SU-DHL-6 (cell line): Measurements from ENCODE around the gene TGFBR3L.
A peak's percentile ranks its signal among the peaks of the same experiment; 100 is the strongest.

Source experiments
- H2AFZ ChIP-seq: fragments of 200-600 bp; sonication (generic); 2 replicates; pipeline ENCODE4 v1.6.1; 2014; ENCODE audit warnings: low read depth, mild to moderate bottlenecking, moderate library complexity, mixed read lengths, antibody characterized with exemption, low read length; ENCODE audit not compliant: severe bottlenecking
- H3F3A ChIP-seq: fragments of 200-600 bp; shearing (Covaris generic); 2 replicates; pipeline ENCODE4 v1.6.0; 2016; ENCODE audit warnings: antibody characterized with exemption, mild to moderate bottlenecking; ENCODE audit not compliant: insufficient read depth
- H3K27ac ChIP-seq: fragments of 200-600 bp; sonication (generic); 2 replicates; pipeline ENCODE4 v1.5.1; 2016; ENCODE audit warnings: low read depth, mild to moderate bottlenecking, low read length, moderate library complexity, mixed read lengths
- H3K27me3 ChIP-seq: fragments of 200-600 bp; sonication (generic), shearing (Covaris generic); 2 replicates; pipeline ENCODE4 v1.6.0; 2014; ENCODE audit warnings: mild to moderate bottlenecking, low read length
- H3K36me3 ChIP-seq: fragments of 200-600 bp; sonication (generic); 2 replicates; pipeline ENCODE4 v1.6.1; 2014; ENCODE audit warnings: mild to moderate bottlenecking, low read length, mixed read lengths
- H3K4me2 ChIP-seq: fragments of 300-600, 200-600 bp; shearing (Covaris generic), sonication (generic); 2 replicates; pipeline ENCODE4 v1.6.0; 2014; ENCODE audit warnings: low read length, low read depth, mild to moderate bottlenecking; ENCODE audit not compliant: poor library complexity, severe bottlenecking
- H3K4me3 ChIP-seq: fragments of 200-600 bp; sonication (generic); 2 replicates; pipeline ENCODE4 v1.5.1; 2014; ENCODE audit warnings: antibody characterized with exemption, low read length, mild to moderate bottlenecking, mixed read lengths; ENCODE audit not compliant: insufficient read depth, poor library complexity, severe bottlenecking
- H3K79me2 ChIP-seq: fragments of 200-600 bp; sonication (generic); 2 replicates; pipeline ENCODE4 v1.6.1; 2014; ENCODE audit warnings: mild to moderate bottlenecking, low read length, moderate library complexity; ENCODE audit not compliant: insufficient read depth
- H3K9ac ChIP-seq: fragments of 200-600 bp; sonication (generic); 2 replicates; pipeline ENCODE4 v1.7.0; 2014; ENCODE audit warnings: mild to moderate bottlenecking, low read length
- H3K9me2 ChIP-seq: fragments of 200-600 bp; sonication (generic); replicated peaks from 2 replicates; pipeline ENCODE4 v1.6.1; 2014; ENCODE audit warnings: low read length; ENCODE audit not compliant: insufficient read depth
- H3K9me3 ChIP-seq: fragments of 200-600 bp; sonication (generic); 2 replicates; pipeline ENCODE4 v1.6.1; 2014; ENCODE audit warnings: low read length, mixed read lengths; ENCODE audit not compliant: insufficient read depth
- H4K20me1 ChIP-seq: fragments of 200-600 bp; sonication (generic); 2 replicates; pipeline ENCODE4 v1.6.1; 2014; ENCODE audit warnings: low read depth, mild to moderate bottlenecking, antibody characterized with exemption, low read length, moderate library complexity, mixed read lengths
- CTCF ChIP-seq: fragments of 200-600 bp; sonication (generic); IDR thresholded peaks from one replicate; pipeline ENCODE4 v1.5.1; 2017; ENCODE audit warnings: antibody characterized with exemption, mild to moderate bottlenecking, low read length, moderate library complexity; ENCODE audit not compliant: insufficient read depth, poor library complexity, severe bottlenecking
- EZH2phosphoT487 ChIP-seq: fragments of 200-600 bp; sonication (generic), shearing (Covaris generic); conservative IDR thresholded peaks from 2 replicates; pipeline ENCODE4 v1.6.1; 2018; ENCODE audit warnings: mild to moderate bottlenecking, antibody characterized with exemption, low read length, moderate library complexity, mixed read lengths

The TGFBR3L gene

GRCh38 chr19:7867092-7867844 lies 47.4 kb upstream of the TGFBR3L start:
- H2AFZ ChIP-seq: no peak overlapping the region
- H3K9me2 ChIP-seq: no peaks in the 10 kb centered on the region
- H3K79me2 ChIP-seq: no peaks in the 10 kb centered on the region
- no peak overlapping the region for H3K4me3 ChIP-seq
- H3K27me3 ChIP-seq: no peaks in the 10 kb centered on the region
- peaks cover 11% of the 10 kb centered on the region for H3F3A ChIP-seq
- no peaks in the 10 kb centered on the region for H3K36me3 ChIP-seq
- no peaks in the 10 kb centered on the region for H4K20me1 ChIP-seq
- H3K4me2 ChIP-seq: no peak overlapping the region
- H3K27ac ChIP-seq: no peak overlapping the region
- no peaks in the 10 kb centered on the region for H3K9me3 ChIP-seq
- no peak overlapping the region for H3K9ac ChIP-seq
- no peak for TF ChIP-seq EZH2phosphoT487
- no peak for TF ChIP-seq CTCF

- no peak overlapping the region for H3K9ac ChIP-seq
- no peak overlapping the region for H3K4me3 ChIP-seq
Measured at GRCh38 chr19:7868326-7868670, 46.3 kb upstream of the TGFBR3L start.

GRCh38 chr19:7868671-7869452 lies 45.8 kb upstream of the TGFBR3L start:
- Histone ChIP-seq H3K9me2 (no peaks in the 10 kb centered on the region), H3K36me3 (no peaks in the 10 kb centered on the region), H3K9me3 (no peaks in the 10 kb centered on the region), H3F3A (peaks cover 11% of the 10 kb centered on the region), H3K79me2 (no peaks in the 10 kb centered on the region), H4K20me1 (no peaks in the 10 kb centered on the region), H3K9ac (peak overlapping the region; percentile 48; the same call in 1 of the 2 replicates), H3K27me3 (no peaks in the 10 kb centered on the region), H3K27ac (no peak overlapping the region), H2AFZ (peak overlapping the region; percentile 80), H3K4me2 (peak overlapping the region; percentile 90), H3K4me3 (peak overlapping the region; percentile 53)
- peak; percentile 82 for TF ChIP-seq CTCF
- TF ChIP-seq EZH2phosphoT487: no peak

More at GRCh38 chr19:7868326-7868670, 46.3 kb upstream of the TGFBR3L start:
- Histone ChIP-seq H3K36me3 (no peaks in the 10 kb centered on the region), H4K20me1 (no peaks in the 10 kb centered on the region), H3K79me2 (no peaks in the 10 kb centered on the region), H3K27ac (no peak overlapping the region), H2AFZ (no peak overlapping the region), H3K9me3 (no peaks in the 10 kb centered on the region), H3K27me3 (no peaks in the 10 kb centered on the region), H3K9me2 (no peaks in the 10 kb centered on the region), H3K4me2 (peak overlapping the region; percentile 90), H3F3A (peaks cover 11% of the 10 kb centered on the region)
- TF ChIP-seq CTCF (no peak), EZH2phosphoT487 (no peak)
